GM10248 (cell line): Measurements from ENCODE around the gene FAM174C.

Source experiments
- CTCF ChIA-PET: fragments of 300-600 bp; sonication (Branson Sonifier 250); formaldehyde crosslinking; extraction: SDS; loops from one replicate; lab custom pipeline; 2021; ENCODE audit warnings: antibody characterized with exemption; lab: Yijun Ruan, JAX
- POLR2A ChIA-PET: fragments of 350-650 bp; sonication (Branson Sonifier 250); formaldehyde crosslinking; extraction: SDS; loops from one replicate; lab custom pipeline; 2020; ENCODE audit warnings: antibody characterized with exemption; lab: Yijun Ruan, JAX
- DNase-seq: peaks from one replicate; pipeline ENCODE4 v3.0.0; 2012; ENCODE audit errors: extremely low spot score
- CTCF ChIP-seq: IDR thresholded peaks from 2 replicates; pipeline ENCODE4 v1.5.1; 2012; ENCODE audit warnings: mild to moderate bottlenecking, low read depth; ENCODE audit errors: extremely low read depth, missing control alignments, control extremely low read depth

FAM174C gene

GRCh38 chr19:1308718-1309117 is 33.4 kb downstream of the FAM174C start:
- no peak for DNase-seq
- CTCF ChIA-PET, result interaction anchor here (1.4 to 1.9 kb wide), 2 partner anchors 9 to 29 kb away, joined by 3 to 4 read pairs; no protein-coding TSS in a partner anchor
- TF ChIP-seq CTCF, result no peak
- POLR2A ChIA-PET, result no interaction called here

- CTCF ChIA-PET, result interaction anchor here (0.5 to 0.7 kb wide), 2 partner anchors 61 to 194 kb away, joined by 3 read pairs; no protein-coding TSS in a partner anchor
- POLR2A ChIA-PET, result no interaction called here
- no peak for TF ChIP-seq CTCF
- no peak for DNase-seq
Measured at GRCh38 chr19:1309977-1310852, 34.9 kb downstream of the FAM174C start.

- TF ChIP-seq CTCF, result no peak
- ChIA-PET CTCF (interaction anchor here (0.7 kb wide), 1 partner anchor 60 kb away, joined by 3 read pairs; no protein-coding TSS in a partner anchor), POLR2A (no interaction called here)
- DNase-seq, result no peak
Measured at GRCh38 chr19:1310853-1311180, 35.5 kb downstream of the FAM174C start.

GRCh38 chr19:1311543-1312091 is 36.3 kb downstream of the FAM174C start:
- no peak for DNase-seq
- ChIA-PET POLR2A (no interaction called here), CTCF (interaction anchor here (1.8 to 7.6 kb wide), 2 partner anchors 32 to 60 kb away, joined by 5 to 47 read pairs; no protein-coding TSS in a partner anchor)
- TF ChIP-seq CTCF, result no peak

GRCh38 chr19:1312767-1313694 is 37.7 kb downstream of the FAM174C start:
- no peak for DNase-seq
- no peak for TF ChIP-seq CTCF
- POLR2A ChIA-PET, result interaction anchor here (1.1 kb wide), 1 partner anchor 74 kb away, joined by 4 read pairs; no protein-coding TSS in a partner anchor
- CTCF ChIA-PET, result interaction anchor here (0.6 to 7.6 kb wide), 4 partner anchors 11 to 59 kb away, joined by 3 to 47 read pairs (median 4); no protein-coding TSS in a partner anchor
